GM12878 (cell line): ENCODE measurements around the gene CASP8.

Source experiments
- ASH2L ChIP-seq: fragments of 300-600, 200-600 bp; sonication (generic); IDR thresholded peaks from 2 replicates; pipeline ENCODE4 v1.6.1; 2017; ENCODE audit warnings: low read depth, mild to moderate bottlenecking, borderline replicate concordance
- CTCF ChIP-seq, 3 experiments: IDR thresholded peaks in 2 of 3; conservative IDR thresholded peaks in 1 of 3; 2 replicates each; pipeline ENCODE4 v1.5.1; 2011; ENCODE audit warnings: low read depth in 3 of 3, low read length in 3 of 3, mild to moderate bottlenecking in 3 of 3, control low read depth in 2 of 3, moderate library complexity in 2 of 3, inconsistent platforms in 1 of 3, mixed read lengths in 1 of 3; ENCODE audit not compliant: control insufficient read depth in 2 of 3, insufficient read depth in 1 of 3; ENCODE audit errors: extremely low read depth in 1 of 3
- EGR1 ChIP-seq, 2 experiments: IDR thresholded peaks; 1 replicate in 1 of 2; 2 replicates in 1 of 2; pipeline ENCODE4 v1.6.1; 2011 to 2012; ENCODE audit warnings: low read depth in 2 of 2, low read length in 2 of 2, borderline replicate concordance in 1 of 2, mild to moderate bottlenecking in 1 of 2, moderate library complexity in 1 of 2
- FOS ChIP-seq: IDR thresholded peaks from 3 replicates; pipeline ENCODE4 v1.6.1; 2011; ENCODE audit warnings: borderline replicate concordance; ENCODE audit not compliant: insufficient read length; ENCODE audit errors: extremely low read depth
- IRF5 ChIP-seq: fragments of 450-650 bp; IDR thresholded peaks from 2 replicates; pipeline ENCODE4 v1.6.1; 2017; ENCODE audit warnings: borderline replicate concordance
- MAX ChIP-seq: IDR thresholded peaks from 2 replicates; pipeline ENCODE4 v1.6.1; 2012; ENCODE audit warnings: low read depth, low read length, improper control_type of control experiment
- MXI1 ChIP-seq: fragments of 150-350 bp; IDR thresholded peaks from 2 replicates; pipeline ENCODE4 v1.6.1; 2011; ENCODE audit warnings: low read depth, mild to moderate bottlenecking, inconsistent platforms, low read length, improper control_type of control experiment
- NR2F1 ChIP-seq: fragments of 450-650 bp; conservative IDR thresholded peaks from 2 replicates; pipeline ENCODE4 v1.6.1; 2017; ENCODE audit warnings: mild to moderate bottlenecking
- RAD21 ChIP-seq: IDR thresholded peaks from 2 replicates; pipeline ENCODE4 v1.6.1; 2011; ENCODE audit warnings: mild to moderate bottlenecking, low read depth, low read length, moderate library complexity; ENCODE audit not compliant: insufficient read depth
- REST ChIP-seq: IDR thresholded peaks from 2 replicates; pipeline ENCODE4 v1.6.1; 2012; ENCODE audit warnings: mild to moderate bottlenecking, low read depth, low read length
- SUPT20H ChIP-seq: IDR thresholded peaks from 2 replicates; pipeline ENCODE4 v1.6.1; 2011; ENCODE audit warnings: low read depth, mild to moderate bottlenecking, low read length, moderate library complexity, borderline replicate concordance; ENCODE audit not compliant: control insufficient read depth

GRCh38 chr2:201269764-201270163 is 9.4 kb downstream of the CASP8 start:
- TF ChIP-seq CTCF (IDR thresholded peaks at IDR 0.05 in 2 of 3, conservative IDR thresholded peaks at IDR 0.05 in 1 of 3; ENCODE audit: control insufficient read depth in 2 of 3, extremely low read depth in 1 of 3, insufficient read depth in 1 of 3, low read depth in 3 of 3, low read length in 3 of 3): no peak
- TF ChIP-seq RAD21: no peak
- TF ChIP-seq EGR1 (IDR thresholded peaks at IDR 0.05; ENCODE audit: borderline replicate concordance in 1 of 2, low read depth in 2 of 2, low read length in 2 of 2): no peak
- no peak for TF ChIP-seq FOS
- no peak for TF ChIP-seq IRF5
- no peak for TF ChIP-seq MXI1
- no peak for TF ChIP-seq ASH2L
- no peak for TF ChIP-seq NR2F1
- no peak for TF ChIP-seq MAX
- no peak for TF ChIP-seq REST
- no peak for TF ChIP-seq SUPT20H
